HG02642 (cell line): ENCODE data around the gene BTBD9.

Experiments
- ATAC-seq: cut with Tn5 transposase; IDR thresholded peaks from one replicate; pipeline ENCODE4 v1.9.1; 2021; ENCODE audit warnings: mild to moderate bottlenecking; ENCODE audit not compliant: unreplicated experiment, poor library complexity

Gene BTBD9

DNA sequence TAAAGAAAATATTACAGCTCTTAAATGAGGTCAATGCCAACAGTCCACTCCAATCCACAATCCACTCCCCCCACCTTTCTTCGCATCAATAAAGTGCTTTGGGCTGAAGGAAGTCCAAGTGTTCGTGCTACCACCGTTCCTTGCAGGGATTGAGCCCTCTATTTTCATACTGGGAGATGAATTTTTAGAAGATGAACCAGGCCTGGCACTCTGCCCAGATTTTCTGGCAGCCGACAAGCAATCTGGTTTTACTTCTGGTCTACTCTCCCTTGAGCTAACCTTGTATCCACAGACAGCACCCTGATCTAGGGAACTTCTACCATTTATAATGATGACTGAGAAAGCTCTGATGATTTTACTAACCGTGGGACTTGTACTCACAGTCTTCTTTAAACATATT is 72.3 kb downstream of the BTBD9 start:
- no peak for ATAC-seq

DNA sequence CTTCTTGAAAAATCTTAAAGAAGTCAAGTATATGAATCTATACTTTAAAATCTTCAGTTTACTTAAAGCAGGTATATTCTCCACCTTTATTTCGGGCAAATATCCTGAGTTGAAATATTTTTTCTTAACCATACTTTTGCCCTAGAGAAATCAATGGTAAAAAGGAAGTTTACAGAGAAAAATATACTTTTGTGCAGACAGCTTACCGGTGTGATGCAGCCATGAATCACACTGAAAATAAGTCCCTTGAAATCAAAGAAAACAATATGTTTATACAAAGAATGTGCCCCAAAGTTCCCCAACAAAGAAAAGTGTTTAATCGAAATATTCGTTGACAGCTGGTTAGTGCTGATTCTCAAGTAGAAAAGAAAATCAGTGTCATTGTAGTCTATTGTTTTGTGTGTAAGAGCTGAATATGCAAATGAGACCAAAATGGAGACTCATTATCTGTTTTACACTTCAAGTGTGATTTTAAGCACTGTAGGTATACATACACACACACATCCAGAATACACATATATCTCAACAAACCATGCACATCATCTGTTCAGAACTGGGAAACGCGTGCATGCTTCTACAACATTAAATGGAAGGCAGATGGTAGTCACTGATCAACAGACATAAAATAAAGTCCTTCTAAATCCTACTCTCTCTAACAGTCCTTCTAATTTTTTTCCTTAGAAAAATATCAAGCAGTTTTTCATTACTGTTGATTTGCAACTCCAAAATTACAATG is 73.3 kb downstream of the BTBD9 start:
- no peak for ATAC-seq

DNA sequence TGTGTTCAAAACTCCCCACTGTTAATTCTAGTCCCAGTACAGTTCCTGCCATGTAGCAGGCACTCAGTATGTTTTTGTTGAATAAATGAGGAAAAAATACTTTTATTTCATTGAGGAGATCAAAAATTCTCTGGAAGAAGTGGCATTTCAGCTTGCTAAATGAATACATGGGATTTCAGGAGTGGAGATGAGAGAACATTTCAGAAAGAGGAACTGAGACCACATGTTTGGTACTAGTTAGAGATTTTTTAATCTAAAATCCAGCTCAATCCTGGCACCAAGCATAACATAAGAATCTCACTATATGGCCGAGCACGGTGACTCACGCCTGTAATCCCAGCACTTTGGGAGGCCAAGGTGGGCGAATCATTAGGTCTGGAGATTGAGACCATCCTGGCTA is 75.4 kb downstream of the BTBD9 start:
- ATAC-seq = no peak

DNA sequence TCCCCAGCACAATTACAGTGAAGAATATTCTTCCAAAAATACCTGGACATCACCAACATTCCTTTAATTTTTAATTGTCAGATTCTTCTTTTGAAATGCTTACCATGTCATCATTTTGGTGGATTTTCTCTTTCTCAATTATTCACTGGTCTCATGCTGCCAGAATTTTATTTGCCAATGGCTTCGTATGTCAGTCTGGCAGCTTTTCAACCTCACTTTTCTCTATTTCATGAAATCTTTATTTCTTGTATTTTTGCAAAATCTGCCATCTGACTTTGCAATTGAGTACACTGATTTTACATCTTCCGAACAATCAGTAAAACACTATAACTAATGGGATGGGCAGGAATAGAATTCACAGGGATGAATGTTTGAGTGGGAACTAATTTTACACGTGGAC is 84.1 kb downstream of the BTBD9 start:
- ATAC-seq = no peak

DNA sequence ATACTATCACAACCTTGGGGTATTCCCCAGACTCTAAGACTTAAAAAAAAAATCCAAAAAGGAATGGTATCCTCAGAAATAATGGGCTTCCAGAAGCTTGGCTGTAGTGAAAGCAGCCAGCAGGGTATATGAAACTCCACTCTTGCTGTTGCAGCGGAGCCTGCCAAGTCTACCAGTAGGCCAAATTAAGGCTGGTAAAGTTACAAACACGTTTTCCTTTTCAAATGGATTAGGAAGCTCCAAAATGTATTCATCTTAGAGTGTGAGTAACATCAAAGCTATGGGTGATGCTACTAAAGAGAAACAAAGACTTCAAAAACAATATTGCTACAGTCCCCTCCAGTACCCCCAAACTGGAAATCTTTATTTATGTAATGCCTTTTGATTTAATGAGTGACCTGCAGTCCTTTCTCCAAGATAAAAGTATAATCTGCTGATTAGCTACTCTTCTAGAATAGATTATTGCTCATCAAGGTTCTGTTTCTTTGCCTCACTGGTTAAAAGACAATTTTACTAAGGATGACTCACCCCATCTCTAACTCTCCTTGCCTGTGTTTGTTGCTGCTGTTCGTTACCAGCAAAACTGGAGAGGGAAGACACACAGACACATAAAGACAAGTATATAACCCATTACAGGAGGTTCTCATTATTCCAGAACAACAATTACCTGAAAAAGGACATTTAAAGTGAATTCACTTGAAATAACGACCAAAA is 84.9 kb downstream of the BTBD9 start:
- ATAC-seq = no peak

DNA sequence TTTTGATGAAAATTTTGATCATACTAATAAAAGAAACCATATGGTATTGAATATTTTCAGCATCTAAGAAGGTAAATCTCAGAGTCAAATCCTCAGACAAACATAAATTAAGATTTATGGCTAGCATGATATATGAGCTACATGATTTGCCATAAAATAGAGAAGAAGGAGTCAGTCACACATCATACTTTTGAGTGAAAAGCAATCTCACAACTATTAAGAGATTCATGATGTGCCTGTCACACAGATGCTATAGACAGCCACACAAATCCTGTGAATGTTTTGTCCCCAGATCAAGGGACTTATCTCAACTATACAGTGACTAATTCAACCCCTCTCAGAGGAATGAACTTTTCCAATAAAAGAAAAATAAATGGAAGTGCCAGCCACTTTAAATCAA is 85.7 kb downstream of the BTBD9 start:
- no peak for ATAC-seq

DNA sequence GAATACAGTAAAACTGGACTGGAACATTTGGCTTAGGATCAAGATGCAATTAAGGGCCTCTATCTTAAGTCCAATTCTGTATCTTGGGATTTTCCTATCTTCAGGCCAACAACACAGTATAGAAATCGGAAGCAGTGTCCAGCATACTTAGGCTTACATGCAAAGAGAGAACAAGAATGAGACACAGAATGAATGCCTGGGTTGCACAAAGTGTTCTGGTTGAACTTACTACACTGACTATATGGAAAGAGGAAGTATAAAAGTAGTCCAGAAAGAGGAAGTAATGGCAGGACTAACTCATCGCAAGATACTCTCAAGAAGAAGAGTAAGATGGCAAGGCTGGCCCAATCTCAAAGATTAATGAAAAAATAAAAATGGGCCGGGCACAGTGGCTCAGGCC is 87.6 kb downstream of the BTBD9 start:
- ATAC-seq = peak; percentile 58

DNA sequence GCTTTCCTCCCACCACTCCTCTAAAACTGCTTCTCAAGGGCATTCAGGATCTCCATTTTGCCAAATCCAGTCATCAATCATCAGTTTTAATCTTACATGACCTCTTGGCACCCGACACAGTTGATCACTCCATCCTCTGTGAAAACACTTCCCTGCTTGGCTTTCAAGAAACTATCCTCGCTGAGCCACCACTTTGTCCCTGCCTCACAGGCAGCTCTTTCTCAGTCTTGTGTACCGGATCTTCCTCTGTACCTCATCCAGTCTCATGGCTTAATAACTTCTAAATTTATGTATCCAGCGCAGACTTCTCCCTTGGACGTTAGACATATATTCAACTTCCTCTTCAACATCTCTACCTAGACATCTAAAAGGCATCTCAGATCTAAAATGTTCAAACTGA is 89.9 kb downstream of the BTBD9 start:
- no peak for ATAC-seq

DNA sequence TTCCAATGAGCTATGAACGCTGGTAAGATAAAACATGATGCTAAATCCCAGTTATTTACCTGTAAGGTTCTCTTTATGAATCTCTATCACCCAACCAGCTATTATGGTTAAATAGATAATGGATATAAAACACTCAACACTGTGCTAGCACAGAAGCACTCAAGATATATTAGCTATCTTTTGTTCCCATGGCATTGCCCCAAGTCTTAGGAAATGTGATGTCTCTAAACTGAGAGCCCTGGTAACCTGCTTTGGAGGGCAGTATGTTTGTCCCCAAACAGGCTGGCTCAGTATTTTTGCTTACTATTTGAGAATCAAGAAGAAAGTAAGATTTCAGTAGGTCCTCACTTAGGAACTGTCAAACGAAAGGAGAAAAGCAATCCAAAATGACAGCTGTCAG is 90.5 kb downstream of the BTBD9 start:
- no peak for ATAC-seq

DNA sequence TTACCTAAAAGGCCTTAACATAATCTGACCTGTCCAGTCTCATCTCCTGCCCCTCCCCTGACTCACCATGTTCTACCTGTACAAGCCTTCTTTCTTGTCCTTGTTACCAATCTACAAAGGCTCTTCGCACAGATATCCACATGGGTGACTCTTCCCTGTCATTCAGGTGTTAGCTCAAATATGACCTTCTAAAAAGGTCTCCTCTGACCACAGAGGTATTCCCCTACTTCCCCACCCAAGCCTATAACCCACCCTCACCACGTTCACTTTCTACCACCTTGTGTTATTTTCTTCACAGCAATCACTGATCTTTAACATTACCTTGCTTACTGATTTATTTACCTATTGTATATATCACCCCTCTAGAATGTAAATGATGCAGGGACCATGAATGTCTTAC is 96.7 kb downstream of the BTBD9 start:
- ATAC-seq = no peak

DNA sequence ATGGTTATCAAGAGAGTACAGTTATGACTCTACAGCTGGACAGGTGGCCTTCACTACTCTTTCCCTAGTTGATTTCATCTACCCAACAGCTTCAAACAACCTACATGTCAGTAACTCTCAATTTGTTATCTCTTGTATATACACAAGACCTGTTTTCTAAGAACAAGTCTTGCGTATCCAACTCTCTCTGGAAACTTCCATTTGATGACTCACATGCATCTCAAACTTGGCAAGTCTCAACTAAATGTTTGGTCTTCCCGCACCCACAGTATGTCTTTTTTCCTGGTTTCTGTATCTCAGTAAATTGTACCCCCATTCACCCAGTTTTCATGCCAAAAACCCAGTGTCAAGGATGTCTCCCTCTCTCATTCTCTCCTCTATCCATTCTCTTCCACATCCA is 97.7 kb downstream of the BTBD9 start:
- ATAC-seq = no peak

DNA sequence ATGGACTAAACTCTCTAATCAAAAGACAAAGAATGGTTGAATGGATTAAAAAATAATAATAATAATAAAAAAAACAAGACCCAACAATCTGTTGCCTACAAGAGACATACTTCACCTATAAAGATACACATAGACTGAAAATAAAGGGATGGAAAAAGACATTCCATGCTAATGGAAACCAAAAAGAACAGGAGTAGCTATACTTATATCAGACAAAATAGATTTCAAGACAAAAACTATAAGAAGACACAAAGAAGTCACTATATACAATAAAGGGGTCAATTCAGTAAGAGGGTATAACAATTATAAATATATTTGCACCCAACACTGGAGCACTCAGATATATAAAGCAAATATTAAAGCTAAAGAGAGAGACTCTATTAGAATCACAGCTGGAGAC is 106.7 kb downstream of the BTBD9 start:
- ATAC-seq = no peak

DNA sequence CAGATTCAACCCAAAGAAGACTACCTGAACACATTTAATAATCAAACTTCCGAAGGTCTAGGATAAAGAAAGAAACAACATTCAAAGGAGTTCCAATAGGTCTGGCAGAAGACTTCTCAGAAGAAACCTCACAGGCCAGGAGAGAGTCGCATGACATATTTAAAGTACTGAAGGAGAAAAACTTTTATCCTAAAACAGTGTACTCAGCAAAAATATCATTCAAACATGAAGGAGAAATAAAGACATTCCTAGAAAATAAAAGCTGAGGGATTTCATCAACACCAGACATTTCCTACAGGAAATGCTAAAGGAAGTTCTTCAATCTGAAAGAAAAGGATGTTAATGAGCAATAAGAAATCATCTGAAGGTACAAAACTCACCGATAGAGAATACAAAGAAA is 108.6 kb downstream of the BTBD9 start:
- no peak for ATAC-seq

DNA sequence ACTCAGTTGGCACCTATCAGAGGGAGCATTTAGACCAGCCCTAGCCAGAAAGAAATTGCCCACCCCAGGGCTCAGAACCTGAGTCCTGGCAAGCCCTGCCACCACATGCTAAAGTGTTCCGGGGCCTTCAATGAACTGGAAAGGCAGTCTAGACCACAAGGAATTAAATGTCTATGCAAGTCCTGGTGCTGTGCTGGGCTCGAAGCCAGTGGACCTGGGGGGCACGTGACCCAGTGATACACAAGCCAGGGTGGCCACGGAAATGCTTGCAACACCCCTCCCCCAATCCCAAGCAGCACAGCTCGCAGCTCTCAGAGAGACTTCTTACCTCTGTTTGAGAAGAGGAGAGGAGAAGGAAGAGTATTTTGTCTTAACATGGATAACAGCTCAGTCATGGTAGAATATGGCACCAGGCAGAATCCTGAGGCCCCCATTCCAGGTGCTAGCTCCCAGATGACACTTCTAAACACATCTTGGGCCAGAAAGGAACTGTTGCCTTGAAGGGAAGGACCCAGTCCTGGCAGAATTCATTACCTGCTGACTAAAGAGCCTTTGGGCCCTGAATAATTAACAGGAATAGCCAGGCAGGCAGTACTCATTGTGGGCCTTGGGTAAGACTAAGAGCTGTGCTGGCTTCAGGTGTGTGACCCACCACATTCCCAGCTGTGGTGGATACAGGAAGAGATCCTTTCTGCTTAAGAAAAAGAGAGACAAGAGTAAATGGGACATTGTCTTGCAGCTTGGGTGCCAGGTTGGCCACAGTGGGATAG is 111.3 kb downstream of the BTBD9 start:
- ATAC-seq = no peak

DNA sequence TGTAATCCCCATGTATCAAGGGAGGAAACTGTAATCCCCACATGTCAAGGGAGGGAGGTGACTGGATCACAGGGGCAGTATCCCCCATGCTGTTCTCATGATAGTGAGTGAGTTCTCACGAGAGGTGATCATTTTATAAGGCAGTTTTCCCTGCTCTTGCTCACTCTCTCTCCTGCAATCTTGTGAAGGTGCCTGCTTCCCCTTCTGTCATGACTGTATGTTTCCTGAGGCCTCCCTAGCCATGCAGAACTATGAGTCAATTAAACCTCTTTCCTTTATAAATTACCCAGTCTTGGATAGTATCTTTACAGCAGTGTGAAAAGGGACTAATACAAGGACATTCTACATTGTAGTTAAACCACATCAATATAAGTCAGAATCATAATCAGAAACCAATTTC is 112.4 kb downstream of the BTBD9 start:
- no peak for ATAC-seq

DNA sequence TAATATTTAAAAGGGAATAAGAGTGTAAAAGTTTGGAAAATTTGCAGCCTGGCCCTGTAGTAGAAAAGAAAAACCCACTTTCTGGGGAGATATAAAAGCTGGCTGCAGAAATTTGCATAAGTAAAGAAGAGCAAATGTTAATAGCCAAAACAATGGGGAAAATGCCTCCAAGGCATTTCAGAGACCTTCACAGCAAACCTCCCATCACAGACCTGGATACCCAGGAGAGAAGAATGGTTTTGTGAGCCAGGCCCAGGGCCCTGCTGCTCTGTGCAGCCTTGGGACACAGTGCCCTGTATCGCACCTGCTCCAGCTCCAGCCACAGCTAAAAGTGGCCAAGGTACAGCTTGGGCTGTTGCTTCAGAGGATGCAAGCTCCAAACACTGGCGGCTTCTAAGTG is 113.8 kb downstream of the BTBD9 start:
- no peak for ATAC-seq

DNA sequence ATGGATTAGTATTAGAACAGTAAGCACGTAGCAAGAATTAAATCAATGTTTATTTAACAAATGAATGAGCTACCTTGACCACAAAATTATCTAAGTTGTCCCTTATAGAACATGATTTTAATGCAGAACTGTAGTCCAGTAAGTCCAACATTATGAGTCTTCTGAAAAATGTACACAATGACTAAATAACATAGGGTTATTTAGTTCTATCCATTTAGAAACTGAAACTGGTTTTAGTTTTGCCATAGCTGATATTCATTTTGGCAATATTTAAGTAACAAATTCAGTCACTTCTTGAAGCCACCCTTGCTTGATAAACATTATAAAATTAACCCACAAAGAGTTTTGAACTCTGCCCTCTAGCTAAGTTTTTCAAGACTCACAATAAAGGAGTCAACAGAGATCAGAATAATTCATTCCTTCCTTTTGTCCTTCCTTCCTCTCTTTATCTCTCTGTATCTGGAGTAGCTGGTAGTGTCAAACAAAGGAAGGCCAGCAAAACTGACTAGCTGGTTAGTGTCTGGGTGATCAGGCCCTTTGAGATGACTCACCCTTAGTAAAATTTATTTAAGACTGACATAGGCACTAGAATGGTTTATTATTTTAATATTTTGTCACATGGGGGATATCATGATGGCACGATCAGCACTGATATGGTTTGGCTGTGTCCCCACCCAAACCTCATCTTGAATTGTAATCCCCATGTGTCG is 115.1 kb downstream of the BTBD9 start:
- ATAC-seq = no peak

DNA sequence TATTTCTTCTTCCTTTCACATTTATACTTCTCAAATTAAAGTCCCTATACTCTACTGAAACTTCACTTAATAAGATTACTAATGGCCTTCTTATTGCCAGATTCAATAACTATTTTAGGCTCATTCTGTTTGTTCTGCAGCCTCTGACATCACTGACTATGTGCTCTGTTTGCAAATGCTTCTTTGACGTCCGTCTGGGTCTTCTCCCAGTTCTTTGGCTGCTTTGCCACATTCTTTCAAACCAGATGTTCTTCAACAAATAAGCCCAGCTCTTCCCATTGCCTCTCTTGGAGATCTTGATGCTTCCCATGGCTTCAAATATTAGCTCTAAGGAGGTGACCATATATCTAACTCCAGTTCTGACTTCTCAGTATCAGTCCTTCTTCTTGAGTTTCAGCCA is 117.4 kb downstream of the BTBD9 start:
- no peak for ATAC-seq

DNA sequence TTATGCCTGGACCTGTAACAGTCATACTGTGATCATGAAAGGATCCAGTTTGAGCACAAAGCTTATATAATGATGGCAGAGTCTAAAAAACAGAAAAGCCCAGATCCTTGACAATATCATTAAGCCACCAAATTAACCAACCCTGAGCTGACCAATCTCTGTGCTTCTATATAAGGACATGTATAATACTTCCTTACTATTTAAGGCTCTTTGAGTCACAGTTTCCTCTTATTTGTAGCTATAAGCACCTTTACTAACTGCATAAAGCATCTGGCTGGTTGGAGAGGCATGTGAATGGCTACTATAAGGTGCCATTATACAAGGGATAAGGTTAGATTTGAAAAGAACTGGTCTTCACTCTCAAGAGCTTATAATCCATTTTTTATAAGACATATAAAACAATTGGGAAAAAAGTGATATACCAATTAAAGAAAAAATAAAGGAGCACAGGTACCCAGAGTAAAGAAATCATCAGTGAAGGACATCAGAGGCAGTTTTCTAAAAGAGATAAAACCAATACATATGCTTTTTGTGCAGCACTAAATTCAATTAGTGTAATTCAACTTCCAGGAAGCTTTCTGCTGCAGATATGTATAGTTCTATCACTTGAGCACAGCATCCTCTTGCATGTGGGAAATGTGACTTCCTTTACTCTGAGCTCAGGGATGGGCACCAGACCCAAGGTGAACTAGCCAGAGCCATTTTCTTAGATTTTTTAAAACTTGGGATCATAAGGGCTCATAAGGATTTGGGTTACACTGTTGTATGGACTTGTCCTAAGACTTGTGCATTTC is 121.0 kb downstream of the BTBD9 start:
- no peak for ATAC-seq

DNA sequence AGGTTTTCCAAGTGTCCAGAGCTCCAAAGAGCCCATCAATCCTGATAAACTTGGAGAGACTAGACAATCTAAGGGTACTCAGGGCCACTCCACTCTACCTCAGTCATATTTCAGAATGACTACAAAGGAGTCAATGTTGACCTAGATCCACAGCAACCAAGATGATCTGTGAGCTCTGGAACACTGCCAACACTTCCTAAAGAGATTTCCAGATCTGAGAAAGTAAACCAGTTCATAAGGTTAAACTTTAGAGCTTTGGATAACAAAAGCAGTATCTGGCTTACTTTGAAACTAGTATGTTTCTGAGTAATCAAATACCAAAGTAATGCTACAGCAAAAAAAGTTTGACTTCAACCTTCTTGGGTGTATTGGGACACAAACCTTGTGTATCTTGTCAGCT is 122.7 kb downstream of the BTBD9 start:
- no peak for ATAC-seq
